Ovary (tissue), 3 donors: ENCODE measurements around the gene BTBD8.

Experiments used
- POLR2A ChIP-seq: fragments of 450-650 bp; IDR thresholded peaks from one replicate; pipeline ENCODE4 v1.6.1; 2017; ENCODE audit warnings: antibody characterized with exemption, mild to moderate bottlenecking, moderate library complexity
- TF ChIP-seq, protein P1 (sequence below), 3 donors: fragments of 450-650 bp in 2 of 3; fragments of 200-600 bp in 1 of 3; IDR thresholded peaks; one replicate each; pipeline versions ENCODE4 v1.5.1 to v1.8.0; 2016 to 2022; ENCODE audit warnings: antibody characterized with exemption in 3 of 3, mild to moderate bottlenecking in 1 of 3
- donor health status: DM: no; HTN: no; CAD: no.

DNA sequence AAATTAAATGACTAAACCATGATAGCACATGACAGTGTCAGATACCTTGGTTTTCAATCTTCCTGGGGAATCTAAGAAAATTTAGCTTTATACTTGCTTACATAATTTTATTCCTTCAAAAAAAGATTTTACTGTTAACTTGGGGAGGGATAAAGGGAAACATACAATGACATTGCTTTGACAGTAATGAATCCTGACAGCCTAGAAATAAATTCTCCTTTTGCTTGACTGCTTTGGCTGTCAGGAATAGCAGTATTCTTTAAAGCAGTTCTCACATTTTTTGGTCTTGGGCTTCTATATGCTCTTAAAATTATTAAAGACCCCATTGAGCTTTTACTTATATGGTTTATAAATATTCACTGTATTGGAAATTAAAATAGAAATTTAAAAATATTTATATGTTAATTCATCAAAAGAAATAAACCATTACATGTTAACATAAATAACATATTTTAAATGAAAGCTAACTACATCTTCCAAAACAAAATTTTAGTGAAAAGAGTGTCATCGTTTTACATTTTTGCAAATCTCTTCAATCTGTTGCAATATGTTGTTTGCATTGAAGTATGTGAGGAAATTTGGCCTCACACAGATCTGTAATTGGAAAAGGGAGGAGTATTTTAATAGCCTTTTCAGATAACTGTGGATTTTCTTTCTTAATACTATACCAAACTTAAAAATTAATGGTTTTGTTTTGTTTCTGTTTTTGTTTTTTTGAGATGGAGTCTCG, 34.2 kb upstream of the BTBD8 start:
- TF ChIP-seq, protein P1, sequence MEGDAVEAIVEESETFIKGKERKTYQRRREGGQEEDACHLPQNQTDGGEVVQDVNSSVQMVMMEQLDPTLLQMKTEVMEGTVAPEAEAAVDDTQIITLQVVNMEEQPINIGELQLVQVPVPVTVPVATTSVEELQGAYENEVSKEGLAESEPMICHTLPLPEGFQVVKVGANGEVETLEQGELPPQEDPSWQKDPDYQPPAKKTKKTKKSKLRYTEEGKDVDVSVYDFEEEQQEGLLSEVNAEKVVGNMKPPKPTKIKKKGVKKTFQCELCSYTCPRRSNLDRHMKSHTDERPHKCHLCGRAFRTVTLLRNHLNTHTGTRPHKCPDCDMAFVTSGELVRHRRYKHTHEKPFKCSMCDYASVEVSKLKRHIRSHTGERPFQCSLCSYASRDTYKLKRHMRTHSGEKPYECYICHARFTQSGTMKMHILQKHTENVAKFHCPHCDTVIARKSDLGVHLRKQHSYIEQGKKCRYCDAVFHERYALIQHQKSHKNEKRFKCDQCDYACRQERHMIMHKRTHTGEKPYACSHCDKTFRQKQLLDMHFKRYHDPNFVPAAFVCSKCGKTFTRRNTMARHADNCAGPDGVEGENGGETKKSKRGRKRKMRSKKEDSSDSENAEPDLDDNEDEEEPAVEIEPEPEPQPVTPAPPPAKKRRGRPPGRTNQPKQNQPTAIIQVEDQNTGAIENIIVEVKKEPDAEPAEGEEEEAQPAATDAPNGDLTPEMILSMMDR (IDR thresholded peaks at IDR 0.05): no peak
- TF ChIP-seq POLR2A: no peak
